GM19043 (cell line): ENCODE data around the gene SENP5.
"Not testable (repeated sequence)": the region's sequence is repeated elsewhere in the genome, so short reads cannot be mapped to it uniquely, and the experiment has no call there.

Source experiments
- ATAC-seq: cut with Tn5 transposase; IDR thresholded peaks from one replicate; pipeline ENCODE4 v1.9.1; 2021; ENCODE audit warnings: low read depth; ENCODE audit not compliant: unreplicated experiment

SENP5 gene

DNA sequence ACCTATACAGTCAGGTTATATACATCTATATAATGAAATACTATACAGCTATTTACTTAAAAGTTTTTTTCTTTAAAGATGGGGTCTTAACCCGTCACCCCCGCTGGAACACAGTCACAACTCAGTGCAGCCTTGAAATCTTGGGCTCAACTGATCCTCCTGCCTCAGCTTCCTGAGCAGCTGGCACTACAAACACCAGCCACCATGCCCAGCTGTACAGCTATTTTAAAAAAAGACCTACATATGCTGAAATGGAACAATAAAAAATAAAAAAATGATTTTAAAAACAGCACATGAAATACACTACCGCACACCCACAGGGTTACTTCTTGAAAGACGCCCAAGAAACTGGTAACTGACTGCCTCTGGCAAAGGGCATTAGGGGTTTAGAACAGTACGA lies 70.9 kb downstream of the SENP5 start:
- no peak for ATAC-seq

- ATAC-seq: peak; percentile 19
These were observed 74.1 kb downstream of the SENP5 start for GRCh38 chr3:196941729-196942225.

GRCh38 chr3:196942226-196942914 lies 74.7 kb downstream of the SENP5 start, which contains the start of gene NCBP2:
Gene NCBP2 (minus strand): TSS chr3:196942528. CDS start chr3:196942503, 25 bp downstream.
- ATAC-seq: peak; percentile 83

GRCh38 chr3:196942915-196943277 lies 75.2 kb downstream of the SENP5 start:
- peak; percentile 1 for ATAC-seq

DNA sequence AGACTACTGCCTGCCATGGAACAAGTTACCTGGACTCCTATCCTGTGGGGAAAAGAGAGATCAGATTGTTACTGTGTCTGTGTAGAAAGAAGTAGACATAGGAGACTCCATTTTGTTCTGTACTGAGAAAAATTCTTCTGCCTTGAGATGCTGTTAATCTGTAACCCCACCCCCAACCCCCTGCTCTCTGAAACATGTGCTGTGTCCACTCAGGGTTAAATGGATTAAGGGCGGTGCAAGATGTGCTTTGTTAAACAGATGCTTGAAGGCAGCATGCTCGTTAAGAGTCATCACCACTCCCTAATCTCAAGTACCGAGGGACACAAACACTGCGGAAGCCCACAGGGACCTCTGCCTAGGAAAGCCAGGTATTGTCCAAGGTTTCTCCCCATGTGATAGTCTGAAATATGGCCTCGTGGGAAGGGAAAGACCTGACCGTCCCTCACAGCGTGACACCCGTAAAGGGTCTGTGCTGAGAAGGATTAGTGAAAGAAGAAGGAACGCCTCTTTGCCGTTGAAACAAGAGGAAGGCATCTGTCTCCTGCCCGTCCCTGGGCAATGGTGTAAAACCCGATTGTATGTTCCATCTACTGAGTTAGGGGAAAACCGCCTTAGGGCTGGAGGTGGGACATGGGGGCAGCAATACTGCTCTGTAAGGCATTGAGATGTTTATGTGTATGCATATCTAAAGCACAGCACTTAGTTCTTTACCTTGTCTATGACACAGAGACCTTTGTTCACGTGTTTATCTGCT lies 76.5 kb downstream of the SENP5 start:
- ATAC-seq: not testable (repeated sequence)

DNA sequence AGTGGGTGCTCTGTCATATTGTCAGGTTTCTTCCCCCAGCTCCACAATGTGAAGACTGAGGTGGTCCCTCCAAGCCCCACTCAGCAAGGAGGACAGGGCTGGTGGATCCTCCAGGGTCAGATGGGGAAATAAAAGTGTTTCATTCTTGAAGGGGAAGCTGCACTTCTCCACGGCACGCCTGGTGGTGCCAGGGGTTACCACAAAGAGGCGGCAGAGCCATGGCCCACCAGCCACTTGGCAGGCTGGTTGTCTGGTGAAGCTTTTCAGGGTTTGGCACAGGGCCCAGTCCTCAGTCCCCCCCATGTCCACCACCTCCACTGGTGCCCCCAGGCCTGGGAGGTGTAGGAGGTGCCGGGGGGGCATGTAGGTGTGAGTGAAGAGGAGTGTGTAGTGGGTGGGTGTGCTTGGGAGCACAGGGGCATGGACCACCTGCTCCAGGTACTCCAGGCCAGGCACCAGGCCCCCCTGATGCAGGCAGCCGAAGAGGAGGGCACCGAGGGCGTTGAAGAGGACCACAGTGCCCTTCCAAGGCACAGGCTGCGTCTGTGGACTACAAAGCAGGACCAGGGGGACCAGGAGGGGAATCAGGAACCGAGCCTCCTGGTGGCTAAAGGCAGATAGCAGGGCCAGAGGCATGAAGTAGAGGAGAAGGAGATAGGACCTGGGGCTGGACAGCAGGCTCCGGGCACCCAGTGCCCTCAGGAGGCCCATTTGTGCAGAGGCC lies 79.6 kb downstream of the SENP5 start:
- no peak for ATAC-seq

DNA sequence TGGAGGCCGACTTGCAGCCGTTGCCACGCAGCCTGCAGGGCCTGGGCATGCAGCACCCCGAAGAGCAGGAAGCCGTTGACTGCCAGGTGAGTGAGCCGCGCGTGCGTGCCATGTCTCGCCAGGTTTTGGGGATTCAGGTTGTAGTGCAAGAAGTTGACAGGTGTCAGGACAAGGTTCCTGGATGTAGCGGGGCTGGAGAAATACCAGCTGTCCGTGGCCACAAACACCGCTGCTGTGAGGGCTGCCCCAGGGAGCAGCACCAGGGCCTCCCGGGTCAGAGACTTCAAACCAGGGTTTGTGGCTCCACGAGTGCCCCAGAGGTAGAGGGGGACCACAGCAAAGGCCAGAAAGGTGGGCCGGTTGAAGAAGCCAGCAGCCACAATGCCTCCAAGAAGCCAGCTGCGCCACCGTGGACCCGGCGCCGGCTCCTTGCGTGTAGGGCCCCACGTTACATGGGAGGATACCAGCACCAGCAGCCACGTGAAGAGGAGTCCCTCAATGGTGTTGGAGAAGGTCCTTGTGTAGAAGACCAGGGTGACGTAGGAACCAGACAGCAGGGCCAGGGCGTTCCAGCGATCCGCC lies 80.2 kb downstream of the SENP5 start:
- no peak for ATAC-seq

- no peak for ATAC-seq
These were observed 80.9 kb downstream of the SENP5 start for GRCh38 chr3:196948442-196949284.

DNA sequence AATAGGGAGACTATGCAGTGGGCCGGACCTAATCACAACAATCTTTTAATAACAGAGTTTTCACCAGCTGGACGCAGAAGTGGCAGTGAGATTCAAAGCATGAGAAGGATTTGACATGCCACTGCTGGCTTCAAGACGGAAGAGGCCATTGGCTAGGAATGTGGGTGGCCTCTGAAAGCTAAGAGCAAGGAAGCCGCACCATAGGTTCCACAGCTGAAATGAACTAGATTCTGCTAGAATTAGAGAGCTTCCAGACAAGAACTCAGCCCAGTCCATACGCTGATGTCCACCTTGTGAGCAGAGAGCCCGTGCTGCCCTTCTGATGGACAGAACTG lies 81.5 kb downstream of the SENP5 start:
- ATAC-seq: no peak

DNA sequence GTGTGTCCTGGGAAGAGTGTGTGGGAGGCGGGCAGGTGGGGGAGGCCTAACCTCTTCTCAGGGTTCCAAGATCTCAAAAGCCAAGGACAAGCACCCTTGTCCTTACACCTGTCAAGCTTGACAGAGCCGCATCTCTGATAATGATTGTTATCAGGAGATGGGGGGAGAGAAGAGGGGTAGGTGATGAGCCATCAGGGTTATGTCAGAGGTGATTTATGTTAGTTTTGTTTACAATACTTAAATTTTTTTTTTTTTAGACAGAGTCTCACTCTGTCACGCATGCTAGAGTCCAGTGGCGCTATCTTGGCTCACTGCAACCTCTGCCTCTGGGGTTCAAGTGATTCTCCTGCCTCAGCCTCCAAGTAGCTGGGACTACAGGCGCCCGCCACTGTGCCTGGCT lies 82.0 kb downstream of the SENP5 start:
- ATAC-seq: no peak

- no peak for ATAC-seq
These were observed 83.7 kb downstream of the SENP5 start for GRCh38 chr3:196951371-196951770.

- ATAC-seq: no peak
These were observed 87.1 kb downstream of the SENP5 start for GRCh38 chr3:196954832-196955231.

DNA sequence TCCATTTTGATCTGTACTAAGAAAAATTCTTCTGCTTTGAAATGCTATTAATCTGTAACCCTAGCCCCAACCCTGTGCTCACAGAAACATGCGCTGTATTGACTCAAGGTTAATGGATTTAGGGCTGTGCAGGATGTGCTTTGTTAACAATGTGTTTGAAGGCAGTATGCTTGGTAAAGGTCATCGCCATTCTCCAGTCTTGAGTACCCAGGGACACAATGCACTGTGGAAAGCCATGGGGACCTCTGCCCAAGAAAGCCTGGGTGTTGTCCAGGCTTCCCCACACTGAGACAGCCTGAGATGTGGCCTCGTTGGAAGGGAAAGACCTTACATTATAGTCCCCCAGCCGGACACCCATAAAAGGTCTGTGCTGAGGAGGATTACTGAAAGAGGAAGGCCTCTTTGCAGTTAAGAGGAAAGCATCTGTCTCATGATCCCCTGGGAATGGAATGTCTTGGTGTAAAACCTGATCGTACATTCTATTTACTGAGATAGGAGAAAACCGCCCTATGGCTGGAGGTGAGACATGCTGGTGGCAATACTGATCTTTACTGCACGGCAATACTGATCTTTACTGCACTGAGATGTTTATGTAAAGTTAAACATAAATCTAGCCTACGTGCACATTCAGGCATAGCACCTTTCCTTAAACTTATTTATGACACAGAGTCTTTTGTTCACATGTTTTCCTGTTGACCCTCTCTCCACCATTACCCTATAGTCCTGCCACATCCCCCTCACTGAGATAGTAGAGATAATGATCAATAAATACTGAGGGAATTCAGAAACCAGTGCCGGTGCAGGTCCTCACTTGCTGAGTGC lies 94.6 kb downstream of the SENP5 start:
- ATAC-seq: no peak

DNA sequence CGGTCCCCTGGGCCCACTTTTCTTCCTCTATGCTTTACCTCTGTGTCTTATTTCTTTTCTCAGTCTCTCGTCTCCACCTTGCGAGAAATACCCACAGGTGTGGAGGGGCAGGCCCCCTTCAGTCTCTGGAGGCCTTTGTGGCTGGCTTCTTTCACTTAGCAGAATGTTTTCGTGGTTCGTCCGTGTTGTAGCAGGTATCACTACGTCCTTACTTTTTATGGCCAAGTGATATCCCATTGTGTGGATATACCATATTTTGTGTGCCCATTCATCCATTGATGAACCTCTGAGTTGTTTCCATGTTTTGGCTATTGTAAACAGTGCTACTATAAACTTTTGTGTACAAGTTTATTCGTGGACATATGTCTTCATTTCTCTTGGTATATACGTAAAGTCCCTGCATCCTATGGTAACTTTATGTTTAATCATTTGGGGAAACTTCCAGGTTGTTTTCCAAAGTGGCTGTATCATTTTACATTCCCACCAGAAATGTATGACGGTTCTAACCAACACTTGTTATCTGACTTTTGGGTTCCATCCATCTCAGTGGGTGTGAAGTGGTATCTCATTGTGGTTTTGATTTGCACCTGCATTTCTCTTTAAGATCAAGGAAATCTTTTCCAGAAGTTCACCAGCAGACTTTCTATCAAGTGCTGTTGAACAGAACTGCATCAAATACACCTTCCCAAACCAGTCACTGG lies 95.4 kb downstream of the SENP5 start:
- ATAC-seq: no peak

- no peak for ATAC-seq
These were observed 95.9 kb downstream of the SENP5 start for GRCh38 chr3:196963631-196963953.

GRCh38 chr3:196965112-196965803 lies 97.5 kb downstream of the SENP5 start:
- ATAC-seq: no peak

GRCh38 chr3:196965804-196966173 lies 98.1 kb downstream of the SENP5 start:
- ATAC-seq: no peak
